Measurements from ENCODE around the gene AVEN.

AVEN gene

DNA sequence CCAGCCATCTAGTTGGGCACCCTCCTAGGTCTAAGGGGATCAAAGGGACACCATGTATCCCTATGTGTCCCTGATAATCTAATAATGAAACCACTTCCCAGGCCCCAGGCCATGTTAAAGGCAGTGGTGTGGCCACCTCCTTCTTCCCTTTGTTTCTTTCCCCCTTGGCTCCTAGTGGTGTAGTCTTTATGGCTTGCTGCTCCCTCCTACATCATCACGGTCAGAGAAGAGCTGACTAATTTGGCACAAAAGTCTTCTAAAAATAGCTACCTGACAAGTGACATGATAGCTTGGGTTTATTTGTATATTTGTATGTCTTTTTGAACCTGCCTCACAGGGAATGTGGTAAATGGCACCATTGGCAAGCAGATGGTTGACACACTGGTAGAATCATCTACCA, 201.7 kb downstream of the AVEN start:
- no peaks in the 10 kb centered on the region for H4K20me1 ChIP-seq (ENCODE audit: insufficient read depth, low read length, poor library complexity, severe bottlenecking)
- H3K4me3 ChIP-seq (ENCODE audit: low read length, poor library complexity, severe bottlenecking), result no peak overlapping the region
- H3K9me3 ChIP-seq (ENCODE audit: insufficient read depth, low read depth, low read length), result no peaks in the 10 kb centered on the region
- no peak overlapping the region for H3K9ac ChIP-seq (ENCODE audit: low read depth, low read length, poor library complexity, severe bottlenecking)
- H3K4me1 ChIP-seq (ENCODE audit: insufficient read depth, low read length, poor library complexity, severe bottlenecking), result no peaks in the 10 kb centered on the region
- H3K9me2 ChIP-seq (replicated peaks; ENCODE audit: low read depth, low read length), result no peaks in the 10 kb centered on the region
- no peaks in the 10 kb centered on the region for H3K36me3 ChIP-seq (ENCODE audit: insufficient read depth, low read length)
- H2AFZ ChIP-seq (ENCODE audit: low read length), result no peak overlapping the region
- H3K79me2 ChIP-seq (ENCODE audit: insufficient read depth, low read length), result no peaks in the 10 kb centered on the region
- H3K27me3 ChIP-seq (ENCODE audit: insufficient read depth, low read length, poor library complexity, severe bottlenecking), result no peaks in the 10 kb centered on the region
- TF ChIP-seq, protein P1, sequence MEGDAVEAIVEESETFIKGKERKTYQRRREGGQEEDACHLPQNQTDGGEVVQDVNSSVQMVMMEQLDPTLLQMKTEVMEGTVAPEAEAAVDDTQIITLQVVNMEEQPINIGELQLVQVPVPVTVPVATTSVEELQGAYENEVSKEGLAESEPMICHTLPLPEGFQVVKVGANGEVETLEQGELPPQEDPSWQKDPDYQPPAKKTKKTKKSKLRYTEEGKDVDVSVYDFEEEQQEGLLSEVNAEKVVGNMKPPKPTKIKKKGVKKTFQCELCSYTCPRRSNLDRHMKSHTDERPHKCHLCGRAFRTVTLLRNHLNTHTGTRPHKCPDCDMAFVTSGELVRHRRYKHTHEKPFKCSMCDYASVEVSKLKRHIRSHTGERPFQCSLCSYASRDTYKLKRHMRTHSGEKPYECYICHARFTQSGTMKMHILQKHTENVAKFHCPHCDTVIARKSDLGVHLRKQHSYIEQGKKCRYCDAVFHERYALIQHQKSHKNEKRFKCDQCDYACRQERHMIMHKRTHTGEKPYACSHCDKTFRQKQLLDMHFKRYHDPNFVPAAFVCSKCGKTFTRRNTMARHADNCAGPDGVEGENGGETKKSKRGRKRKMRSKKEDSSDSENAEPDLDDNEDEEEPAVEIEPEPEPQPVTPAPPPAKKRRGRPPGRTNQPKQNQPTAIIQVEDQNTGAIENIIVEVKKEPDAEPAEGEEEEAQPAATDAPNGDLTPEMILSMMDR (conservative IDR thresholded peaks at IDR 0.05; ENCODE audit: low read length), result no peak
- TF ChIP-seq EZH2phosphoT487 (IDR thresholded peaks at IDR 0.05; ENCODE audit: borderline replicate concordance), result no peak
- H3F3A ChIP-seq (ENCODE audit: low read depth), result no peaks in the 10 kb centered on the region
- no peak overlapping the region for H3K4me2 ChIP-seq (ENCODE audit: low read depth, low read length, poor library complexity, severe bottlenecking)

DNA sequence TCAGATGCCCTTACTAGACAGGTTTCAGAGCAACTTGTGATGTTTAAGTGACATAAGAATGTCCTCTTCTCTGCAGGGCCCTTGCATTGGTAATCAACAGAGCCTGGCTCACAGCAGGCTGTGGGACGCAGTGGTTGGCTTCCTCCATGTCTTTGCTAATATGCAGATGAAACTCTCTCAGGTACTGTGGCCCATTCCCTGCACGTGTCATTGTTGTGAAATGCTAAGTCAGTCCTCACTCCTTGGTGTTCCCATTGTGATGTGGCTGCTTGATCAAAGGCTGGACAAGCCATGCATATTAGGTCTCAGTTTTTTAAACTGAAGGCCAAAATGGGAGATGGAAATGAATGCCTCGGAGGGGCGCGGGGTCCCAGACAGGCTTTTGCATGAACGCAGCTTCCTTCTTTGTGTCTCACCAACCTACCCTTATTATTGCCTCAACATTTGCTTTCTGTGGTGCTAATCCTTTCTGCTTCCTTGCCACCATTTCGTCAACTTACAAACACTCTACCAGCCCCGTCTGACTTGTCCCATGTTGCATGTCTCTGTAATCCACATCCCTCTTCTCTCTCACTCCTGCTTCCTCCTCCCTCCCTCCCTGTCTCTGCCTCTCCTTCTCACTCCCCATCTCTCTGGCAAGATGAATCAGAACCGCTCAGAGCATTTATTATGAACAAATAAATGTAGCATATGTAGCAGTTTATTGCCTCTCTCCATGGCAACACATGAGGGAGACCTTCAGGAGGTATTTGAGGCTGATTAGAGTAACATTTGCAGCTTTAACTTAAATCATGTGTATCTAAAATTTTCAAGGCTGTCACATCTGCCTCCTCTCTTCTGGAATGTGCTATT, 203.9 kb downstream of the AVEN start:
- TF ChIP-seq EZH2phosphoT487 (IDR thresholded peaks at IDR 0.05; ENCODE audit: borderline replicate concordance), result no peak
- TF ChIP-seq, protein P1 (conservative IDR thresholded peaks at IDR 0.05; ENCODE audit: low read length), result no peak
- Histone ChIP-seq H3K79me2 (ENCODE audit: insufficient read depth, low read length) (no peaks in the 10 kb centered on the region), H4K20me1 (ENCODE audit: insufficient read depth, low read length, poor library complexity, severe bottlenecking) (no peaks in the 10 kb centered on the region), H2AFZ (ENCODE audit: low read length) (no peak overlapping the region), H3K36me3 (ENCODE audit: insufficient read depth, low read length) (no peaks in the 10 kb centered on the region), H3K4me3 (ENCODE audit: low read length, poor library complexity, severe bottlenecking) (no peak overlapping the region), H3K4me2 (ENCODE audit: low read depth, low read length, poor library complexity, severe bottlenecking) (no peak overlapping the region), H3K9me3 (ENCODE audit: insufficient read depth, low read depth, low read length) (no peaks in the 10 kb centered on the region), H3K4me1 (ENCODE audit: insufficient read depth, low read length, poor library complexity, severe bottlenecking) (no peaks in the 10 kb centered on the region), H3F3A (ENCODE audit: low read depth) (no peaks in the 10 kb centered on the region), H3K27me3 (ENCODE audit: insufficient read depth, low read length, poor library complexity, severe bottlenecking) (no peaks in the 10 kb centered on the region), H3K9me2 (replicated peaks; ENCODE audit: low read depth, low read length) (no peaks in the 10 kb centered on the region), H3K9ac (ENCODE audit: low read depth, low read length, poor library complexity, severe bottlenecking) (no peak overlapping the region)

DNA sequence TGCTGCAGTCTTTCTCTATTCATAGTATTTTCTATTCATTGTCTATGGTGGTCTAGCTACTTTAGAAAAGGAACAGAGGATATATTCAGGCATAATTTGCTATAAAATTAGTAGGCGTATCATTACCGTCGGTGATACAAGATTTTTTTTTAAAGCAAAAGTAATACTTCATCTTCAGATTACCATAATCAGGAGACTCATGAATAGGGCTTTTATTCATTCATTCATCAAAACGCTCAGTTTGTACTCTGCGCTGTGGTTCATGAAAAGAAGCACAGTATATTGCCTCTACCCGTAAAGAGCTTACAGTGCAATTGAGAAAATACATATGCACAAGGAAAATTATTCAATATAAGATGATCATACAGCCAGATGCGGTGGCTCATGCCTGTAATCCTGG, 207.4 kb downstream of the AVEN start:
- Histone ChIP-seq H3K4me1 (ENCODE audit: insufficient read depth, low read length, poor library complexity, severe bottlenecking) (no peaks in the 10 kb centered on the region), H4K20me1 (ENCODE audit: insufficient read depth, low read length, poor library complexity, severe bottlenecking) (no peaks in the 10 kb centered on the region), H3K9ac (ENCODE audit: low read depth, low read length, poor library complexity, severe bottlenecking) (no peak overlapping the region), H3F3A (ENCODE audit: low read depth) (no peaks in the 10 kb centered on the region), H3K79me2 (ENCODE audit: insufficient read depth, low read length) (no peaks in the 10 kb centered on the region), H2AFZ (ENCODE audit: low read length) (no peak overlapping the region), H3K9me2 (replicated peaks; ENCODE audit: low read depth, low read length) (no peaks in the 10 kb centered on the region), H3K27me3 (ENCODE audit: insufficient read depth, low read length, poor library complexity, severe bottlenecking) (no peaks in the 10 kb centered on the region), H3K4me3 (ENCODE audit: low read length, poor library complexity, severe bottlenecking) (no peak overlapping the region), H3K4me2 (ENCODE audit: low read depth, low read length, poor library complexity, severe bottlenecking) (no peak overlapping the region), H3K9me3 (ENCODE audit: insufficient read depth, low read depth, low read length) (no peaks in the 10 kb centered on the region), H3K36me3 (ENCODE audit: insufficient read depth, low read length) (no peaks in the 10 kb centered on the region)
- TF ChIP-seq, protein P1 (conservative IDR thresholded peaks at IDR 0.05; ENCODE audit: low read length), result no peak
- no peak for TF ChIP-seq EZH2phosphoT487 (IDR thresholded peaks at IDR 0.05; ENCODE audit: borderline replicate concordance)
